HG02981 (cell line): ENCODE results near the gene PIK3R5.
"Not testable (repeated sequence)": the region's sequence is repeated elsewhere in the genome, so short reads cannot be mapped to it uniquely, and the experiment has no call there.

Experiments used
- ATAC-seq: cut with Tn5 transposase; IDR thresholded peaks from one replicate; pipeline ENCODE4 v1.9.1; 2021; ENCODE audit warnings: mild to moderate bottlenecking, moderate library complexity; ENCODE audit not compliant: unreplicated experiment

The PIK3R5 gene

GRCh38 chr17:8861495-8862181, 103.9 kb downstream of the PIK3R5 start:
- ATAC-seq: no peak

- no peak for ATAC-seq
These were observed 105.6 kb downstream of the PIK3R5 start for GRCh38 chr17:8859804-8860430.

GRCh38 chr17:8859027-8859803, 106.3 kb downstream of the PIK3R5 start:
- peak; percentile 37 for ATAC-seq

GRCh38 chr17:8857919-8858318, 107.6 kb downstream of the PIK3R5 start:
- no peak for ATAC-seq

GRCh38 chr17:8856869-8857575, 108.5 kb downstream of the PIK3R5 start:
- ATAC-seq: no peak

GRCh38 chr17:8856205-8856603, 109.3 kb downstream of the PIK3R5 start:
- ATAC-seq: not testable (repeated sequence)

GRCh38 chr17:8855477-8856204, 109.9 kb downstream of the PIK3R5 start:
- no peak for ATAC-seq

GRCh38 chr17:8851600-8851999, 113.9 kb downstream of the PIK3R5 start:
- ATAC-seq: no peak

- no peak for ATAC-seq
These were observed 116.0 kb downstream of the PIK3R5 start for GRCh38 chr17:8849311-8850041.

GRCh38 chr17:8847891-8848290, 117.6 kb downstream of the PIK3R5 start:
- ATAC-seq: no peak

GRCh38 chr17:8846768-8847211, 118.7 kb downstream of the PIK3R5 start:
- no peak for ATAC-seq

- no peak for ATAC-seq
These were observed 121.0 kb downstream of the PIK3R5 start for GRCh38 chr17:8844229-8845218.

GRCh38 chr17:8843344-8843743, 122.2 kb downstream of the PIK3R5 start:
- no peak for ATAC-seq

GRCh38 chr17:8841844-8842243, 123.7 kb downstream of the PIK3R5 start:
- ATAC-seq: no peak

GRCh38 chr17:8839410-8839935, 126.0 kb downstream of the PIK3R5 start:
- ATAC-seq: no peak

- no peak for ATAC-seq
These were observed 126.9 kb downstream of the PIK3R5 start for GRCh38 chr17:8838551-8839095.

GRCh38 chr17:8837563-8838075, 127.9 kb downstream of the PIK3R5 start:
- ATAC-seq: no peak
